Renal cortex interstitium (tissue), 11 donors: ENCODE results near the gene NIPAL3. TPM values are rescaled to one million over a fixed set of nuclear protein-coding genes. Genes with fewer than 3 reads are reported as not detected.
A peak's percentile ranks its signal among the peaks of the same experiment; 100 is the strongest.
"Not testable (repeated sequence)": the region's sequence is repeated elsewhere in the genome, so short reads cannot be mapped to it uniquely, and the experiment has no call there.

Source experiments
- DNase-seq, 11 donors: peaks; one replicate each; pipeline ENCODE4 v3.0.0-alpha.2; 2013; ENCODE audit warnings: low read depth in 9 of 11, low spot score in 4 of 11; ENCODE audit errors: extremely low read depth in 1 of 11
- polyA plus RNA-seq, 3 donors: library from polyadenylated mRNA; unstranded; fragments of 120-200 nt; gene quantifications; one replicate each; pipeline ENCODE4 v1.2.1, GENCODE V29; 2013; ENCODE audit not compliant: insufficient read length in 3 of 3

The NIPAL3 gene
- polyA plus RNA-seq, 3 donors = 19.5 to 22.3 (median 21.3) TPM

GRCh38 chr1:24442764-24443163 lies 27.2 kb downstream of the NIPAL3 start:
- no peak for DNase-seq

- DNase-seq = no peak
Measured at GRCh38 chr1:24443241-24443656, 27.6 kb downstream of the NIPAL3 start.

GRCh38 chr1:24446446-24446845 lies 30.8 kb downstream of the NIPAL3 start:
- not testable (repeated sequence) for DNase-seq

- DNase-seq = no peak
Measured at GRCh38 chr1:24450316-24450715, 34.7 kb downstream of the NIPAL3 start.

- DNase-seq = no peak
Measured at GRCh38 chr1:24450857-24451397, 35.3 kb downstream of the NIPAL3 start.

- DNase-seq = no peak
Measured at GRCh38 chr1:24451746-24452145, 36.1 kb downstream of the NIPAL3 start.

GRCh38 chr1:24452922-24453485 lies 37.4 kb downstream of the NIPAL3 start:
- no peak for DNase-seq

GRCh38 chr1:24454673-24455072 lies 39.1 kb downstream of the NIPAL3 start:
- no peak for DNase-seq

- DNase-seq = no peak
Measured at GRCh38 chr1:24455272-24455671, 39.7 kb downstream of the NIPAL3 start.

- no peak for DNase-seq
Measured at GRCh38 chr1:24457866-24458265, 42.3 kb downstream of the NIPAL3 start.

GRCh38 chr1:24459551-24460266 lies 44.1 kb downstream of the NIPAL3 start:
- peak in 1 of 11 donors; percentile 29 for DNase-seq

GRCh38 chr1:24462128-24462527 lies 46.5 kb downstream of the NIPAL3 start:
- not testable (repeated sequence) for DNase-seq

- no peak for DNase-seq
Measured at GRCh38 chr1:24463776-24464735, 48.5 kb downstream of the NIPAL3 start.

GRCh38 chr1:24465099-24465498 lies 49.5 kb downstream of the NIPAL3 start:
- no peak for DNase-seq

GRCh38 chr1:24465638-24466037 lies 50.0 kb downstream of the NIPAL3 start:
- DNase-seq = no peak

GRCh38 chr1:24468685-24469316 lies 53.2 kb downstream of the NIPAL3 start:
- DNase-seq = no peak

GRCh38 chr1:24470592-24470991 lies 55.0 kb downstream of the NIPAL3 start:
- DNase-seq = no peak

GRCh38 chr1:24472527-24473251 lies 57.1 kb downstream of the NIPAL3 start:
- no peak for DNase-seq
